HS-5 (cell line): ENCODE results near the gene MLLT10.

Source experiments
- DNase-seq: peaks from one replicate; pipeline ENCODE4 v3.0.0-alpha.2; 2012; ENCODE audit warnings: low read depth

The MLLT10 gene

GRCh38 chr10:21533467-21534279 lies at the start of gene MLLT10:
TSS of gene MLLT10 (plus strand) at chr10:21534232. CDS start at chr10:21534645, 413 bp downstream.
- DNase-seq = no peak

- DNase-seq = no peak
These were observed 46.4 kb upstream of the MLLT10 start for GRCh38 chr10:21487416-21488180.

- no peak for DNase-seq
These were observed 45.6 kb upstream of the MLLT10 start for GRCh38 chr10:21488246-21488956.

GRCh38 chr10:21488957-21489446 lies 45.0 kb upstream of the MLLT10 start:
- no peak for DNase-seq

GRCh38 chr10:21490028-21490710 lies 43.9 kb upstream of the MLLT10 start:
- no peak for DNase-seq

GRCh38 chr10:21490711-21491105 lies 43.3 kb upstream of the MLLT10 start:
- no peak for DNase-seq

GRCh38 chr10:21492421-21492820 lies 41.6 kb upstream of the MLLT10 start:
- no peak for DNase-seq

- DNase-seq = no peak
These were observed 40.2 kb upstream of the MLLT10 start for GRCh38 chr10:21493784-21494183.

- DNase-seq = no peak
These were observed 39.6 kb upstream of the MLLT10 start for GRCh38 chr10:21494191-21495001.

- no peak for DNase-seq
These were observed 38.9 kb upstream of the MLLT10 start for GRCh38 chr10:21495002-21495751.

- no peak for DNase-seq
These were observed 38.2 kb upstream of the MLLT10 start for GRCh38 chr10:21495752-21496342.

- DNase-seq = no peak
These were observed 37.5 kb upstream of the MLLT10 start for GRCh38 chr10:21496343-21497176.

GRCh38 chr10:21497177-21497807 lies 36.7 kb upstream of the MLLT10 start:
- DNase-seq = no peak

- DNase-seq = no peak
These were observed 35.7 kb upstream of the MLLT10 start for GRCh38 chr10:21498377-21498776.

GRCh38 chr10:21498986-21499385 lies 35.0 kb upstream of the MLLT10 start:
- DNase-seq = no peak

GRCh38 chr10:21499701-21500577 lies 34.1 kb upstream of the MLLT10 start:
- no peak for DNase-seq

- DNase-seq = no peak
These were observed 33.5 kb upstream of the MLLT10 start for GRCh38 chr10:21500578-21500910.

GRCh38 chr10:21501091-21501490 lies 32.9 kb upstream of the MLLT10 start:
- DNase-seq = no peak
